HCT116 (cell line): ENCODE data around the gene MAT2B. TPM values are rescaled to one million over a fixed set of nuclear protein-coding genes. Genes with fewer than 3 reads are reported as not detected.

Source experiments
- ATAC-seq: fragments of 200-7000 bp; cut with Tn5 transposase; 2 replicates; pipeline ENCODE4 v1.9.1; 2020; ENCODE audit warnings: mild to moderate bottlenecking, moderate library complexity
- BruUV-seq: library from RNA; stranded (reverse); fragments of 400-500 nt; replicated peaks from 2 replicates; lab custom pipeline; 2021; lab: Mats Ljungman, UMichigan
- CTCF ChIA-PET: fragments of 300-600 bp; sonication (Branson Sonifier 250); formaldehyde crosslinking; loops from one replicate; lab custom pipeline; 2021; ENCODE audit warnings: antibody characterized with exemption; lab: Charles Lee
- POLR2A ChIA-PET: fragments of 300-600, 350-600 bp; sonication (Branson Sonifier 250); formaldehyde crosslinking; loops from one replicate; lab custom pipeline; 2021; ENCODE audit warnings: antibody characterized with exemption; lab: Charles Lee
- RAD21 ChIA-PET, 2 experiments: fragments of 300-600 bp; sonication (Branson Sonifier 250); formaldehyde crosslinking; loops; one replicate each; lab custom pipeline; 2023; ENCODE audit warnings: low total read pairs in 2 of 2; ENCODE audit not compliant: uncharacterized antibody in 2 of 2, unreplicated experiment in 2 of 2, low non-redundant PET in 1 of 2; lab: Charles Lee
- DNase-seq: peaks from one replicate; pipeline ENCODE4 v3.0.0-alpha.2; 2010; ENCODE audit warnings: low read depth, low spot score
- H2AFZ ChIP-seq: fragments of 200-600 bp; shearing (Covaris generic), sonication (generic); 2 replicates; pipeline ENCODE4 v1.6.1; 2017; ENCODE audit warnings: low read depth, mixed run types, mixed read lengths, antibody characterized with exemption, low read length; ENCODE audit not compliant: poor library complexity, severe bottlenecking
- H3K27ac ChIP-seq: 2 replicates; pipeline ENCODE4 v1.5.1; 2012; ENCODE audit warnings: low read depth, low read length
- H3K27me3 ChIP-seq: fragments of 200-600 bp; sonication (generic); 2 replicates; pipeline ENCODE4 v1.6.1; 2016; ENCODE audit warnings: mixed run types, low read length, mixed read lengths; ENCODE audit not compliant: insufficient read depth
- H3K36me3 ChIP-seq, 2 experiments: fragments of 200-500 bp in 1 of 2; fragments of 200-600 bp in 1 of 2; sonication (Bioruptor generic) in 1 of 2; sonication (generic) in 1 of 2; 2 replicates each; pipeline versions ENCODE4 v1.5.1 to v1.6.1; 2014 to 2016; ENCODE audit warnings: low read length in 2 of 2, inconsistent platforms in 1 of 2, mixed read lengths in 1 of 2, mixed run types in 1 of 2; ENCODE audit not compliant: insufficient read depth in 2 of 2, control insufficient read depth in 1 of 2
- H3K4me1 ChIP-seq, 2 experiments: fragments of 200-600 bp in 1 of 2; sonication (generic) in 1 of 2; 2 replicates each; pipeline versions ENCODE4 v1.5.1 to v1.6.1; 2012 to 2017; ENCODE audit warnings: low read length in 2 of 2, inconsistent platforms in 1 of 2, mild to moderate bottlenecking in 1 of 2, mixed read lengths in 1 of 2, mixed run types in 1 of 2, moderate library complexity in 1 of 2; ENCODE audit not compliant: insufficient read depth in 2 of 2, control insufficient read depth in 1 of 2
- H3K4me2 ChIP-seq: fragments of 200-600 bp; sonication (generic); 2 replicates; pipeline ENCODE4 v1.6.1; 2017; ENCODE audit warnings: mixed run types, low read length, mixed read lengths
- H3K4me3 ChIP-seq, 2 experiments: fragments of 200-600 bp in 1 of 2; sonication (generic) in 1 of 2; replicated peaks in 1 of 2; 2 replicates each; pipeline ENCODE4 v1.5.1; 2011 to 2016; ENCODE audit warnings: low read length in 2 of 2, control low read depth in 1 of 2, low read depth in 1 of 2, mild to moderate bottlenecking in 1 of 2, mixed read lengths in 1 of 2, mixed run types in 1 of 2
- H3K79me2 ChIP-seq: fragments of 200-600 bp; sonication (generic); 2 replicates; pipeline ENCODE4 v1.6.1; 2017; ENCODE audit warnings: mild to moderate bottlenecking, mixed run types, low read length, moderate library complexity, mixed read lengths; ENCODE audit not compliant: insufficient read depth
- H3K9ac ChIP-seq: fragments of 200-600 bp; sonication (generic); 2 replicates; pipeline ENCODE4 v1.6.1; 2016; ENCODE audit warnings: low read length, mixed read lengths
- H3K9me2 ChIP-seq: fragments of 200-600 bp; sonication (generic), shearing (Covaris generic); 2 replicates; pipeline ENCODE4 v1.6.1; 2017; ENCODE audit warnings: mixed run types, mild to moderate bottlenecking, moderate library complexity; ENCODE audit not compliant: insufficient read depth
- H3K9me3 ChIP-seq, 2 experiments: fragments of 200-500 bp in 1 of 2; fragments of 200-600 bp in 1 of 2; sonication (Bioruptor generic) in 1 of 2; sonication (generic) in 1 of 2; 2 replicates each; pipeline ENCODE4 v1.6.1; 2014 to 2017; ENCODE audit warnings: low read length in 2 of 2, mixed read lengths in 2 of 2, inconsistent platforms in 1 of 2, low read depth in 1 of 2, mild to moderate bottlenecking in 1 of 2, mixed run types in 1 of 2, moderate library complexity in 1 of 2; ENCODE audit not compliant: control insufficient read depth in 1 of 2, insufficient read depth in 1 of 2
- H4K20me1 ChIP-seq: fragments of 200-600 bp; sonication (generic), shearing (Covaris generic); 2 replicates; pipeline ENCODE4 v1.6.1; 2017; ENCODE audit warnings: mixed run types, mild to moderate bottlenecking, moderate library complexity; ENCODE audit not compliant: insufficient read depth
- ATF3 ChIP-seq: IDR thresholded peaks from 2 replicates; pipeline ENCODE4 v1.6.1; 2012
- CBX3 ChIP-seq: IDR thresholded peaks from 2 replicates; pipeline ENCODE4 v1.6.1; 2012; ENCODE audit warnings: low read depth
- CTCF ChIP-seq, 3 experiments: fragments of 200-600 bp in 1 of 3; sonication (generic) in 1 of 3; IDR thresholded peaks in 2 of 3; conservative IDR thresholded peaks in 1 of 3; 2 replicates each; pipeline ENCODE4 v1.5.1; 2012 to 2017; ENCODE audit warnings: low read depth in 2 of 3, low read length in 2 of 3, antibody characterized with exemption in 1 of 3, borderline replicate concordance in 1 of 3, control low read depth in 1 of 3, mild to moderate bottlenecking in 1 of 3, mixed read lengths in 1 of 3, mixed run types in 1 of 3, moderate library complexity in 1 of 3; ENCODE audit not compliant: insufficient read depth in 1 of 3
- MAX ChIP-seq: IDR thresholded peaks from 2 replicates; pipeline ENCODE4 v1.6.1; 2012
- POLR2AphosphoS5 ChIP-seq: IDR thresholded peaks from 2 replicates; pipeline ENCODE4 v1.6.1; 2011; ENCODE audit warnings: mild to moderate bottlenecking, low read depth, low read length, moderate library complexity
- RAD21 ChIP-seq: IDR thresholded peaks from 2 replicates; pipeline ENCODE4 v1.6.1; 2012; ENCODE audit warnings: low read depth, mild to moderate bottlenecking
- REST ChIP-seq: IDR thresholded peaks from 2 replicates; pipeline ENCODE4 v1.6.1; 2012; ENCODE audit warnings: low read depth
- SP1 ChIP-seq: IDR thresholded peaks from 2 replicates; pipeline ENCODE4 v1.6.1; 2012; ENCODE audit warnings: low read depth
- ZBTB33 ChIP-seq: IDR thresholded peaks from 2 replicates; pipeline ENCODE4 v1.6.1; 2011; ENCODE audit warnings: mild to moderate bottlenecking, low read length, moderate library complexity; ENCODE audit not compliant: insufficient replicate concordance; ENCODE audit errors: extremely low read depth
- intact Hi-C: fragments of 100-400 bp; cut with micrococcal nuclease; formaldehyde crosslinking; loops from 2 replicates; pipeline ENCODE4 v1.10.0; 2022
- total RNA-seq: library from RNA; stranded (reverse); gene quantifications from one replicate; pipeline ENCODE4 v1.2.1, GENCODE V29; 2021; ENCODE audit not compliant: unreplicated experiment

Gene MAT2B
- total RNA-seq, 1 experiment from 2014 or later: 45.9 TPM

GRCh38 chr5:163563880-163564279 is 58.5 kb downstream of the MAT2B start:
- no peak overlapping the region for H3K27ac ChIP-seq
- no peaks in the 10 kb centered on the region for H3K9me3 ChIP-seq
- TF ChIP-seq CTCF (IDR thresholded peaks at IDR 0.05 in 2 of 3, conservative IDR thresholded peaks at IDR 0.05 in 1 of 3; ENCODE audit: borderline replicate concordance in 1 of 3, insufficient read depth in 1 of 3, low read depth in 2 of 3, low read length in 2 of 3) (no peak), ZBTB33 (no peak), MAX (no peak), POLR2AphosphoS5 (no peak), RAD21 (no peak), SP1 (no peak), ATF3 (no peak), CBX3 (no peak), REST (no peak)
- TF ChIP-seq, all 23 proteins: peak for 0
- H3K4me1 ChIP-seq: no peaks in the 10 kb centered on the region
- no peaks in the 10 kb centered on the region for H3K36me3 ChIP-seq
- intact Hi-C loops: loop anchor here (1.0 to 10.0 kb wide), 3 partner anchors 131 to 1643 kb away; no protein-coding TSS in a partner anchor
- no peak for ATAC-seq
- ChIA-PET POLR2A (interaction anchor here (0.6 kb wide), 1 partner anchor 39 kb away, joined by 3 read pairs; no protein-coding TSS in a partner anchor), RAD21 (interaction anchor here in 1 of 2 experiments (1.2 kb wide), 1 partner anchor 940 kb away, joined by 4 read pairs; no protein-coding TSS in a partner anchor), CTCF (interaction anchor here (1.3 kb wide), 1 partner anchor 940 kb away, joined by 5 read pairs; no protein-coding TSS in a partner anchor)
- no peaks in the 10 kb centered on the region for H3K79me2 ChIP-seq
- peaks cover 40% of the 10 kb centered on the region; the same call in 1 of the 2 replicates for H3K27me3 ChIP-seq
- no peak overlapping the region for H3K4me2 ChIP-seq
- no peak overlapping the region for H3K4me3 ChIP-seq
- H2AFZ ChIP-seq: no peak overlapping the region
- no peaks in the 10 kb centered on the region for H4K20me1 ChIP-seq
- no peak for DNase-seq
- BruUV-seq: no TSS peak
- H3K9ac ChIP-seq: no peak overlapping the region
- H3K9me2 ChIP-seq: no peaks in the 10 kb centered on the region
